Epidermal melanocyte (primary cell): ENCODE data around the gene RGS5.

Source experiments
- DNase-seq: peaks from one replicate; pipeline ENCODE4 v3.0.0; 2011; ENCODE audit warnings: low spot score; ENCODE audit not compliant: insufficient read length

The RGS5 gene

GRCh38 chr1:163182330-163182949 lies 20.3 kb downstream of the RGS5 start:
- no peak for DNase-seq

GRCh38 chr1:163178628-163179027 lies 24.1 kb downstream of the RGS5 start:
- no peak for DNase-seq

GRCh38 chr1:163176797-163177196 lies 25.9 kb downstream of the RGS5 start:
- no peak for DNase-seq

GRCh38 chr1:163174524-163175437 lies 27.9 kb downstream of the RGS5 start:
- no peak for DNase-seq

- DNase-seq, result no peak
These were observed 29.6 kb downstream of the RGS5 start for GRCh38 chr1:163173121-163173520.

GRCh38 chr1:163172596-163172995 lies 30.1 kb downstream of the RGS5 start:
- DNase-seq, result no peak

GRCh38 chr1:163171826-163172225 lies 30.9 kb downstream of the RGS5 start:
- DNase-seq, result no peak

- no peak for DNase-seq
These were observed 31.6 kb downstream of the RGS5 start for GRCh38 chr1:163170975-163171676.

- no peak for DNase-seq
These were observed 32.4 kb downstream of the RGS5 start for GRCh38 chr1:163170331-163170730.

GRCh38 chr1:163169553-163169952 lies 33.2 kb downstream of the RGS5 start:
- DNase-seq, result no peak

GRCh38 chr1:163168053-163168452 lies 34.7 kb downstream of the RGS5 start:
- no peak for DNase-seq

GRCh38 chr1:163166886-163167555 lies 35.7 kb downstream of the RGS5 start:
- DNase-seq, result no peak

GRCh38 chr1:163165119-163165518 lies 37.6 kb downstream of the RGS5 start:
- DNase-seq, result no peak

- no peak for DNase-seq
These were observed 38.7 kb downstream of the RGS5 start for GRCh38 chr1:163163881-163164582.

- no peak for DNase-seq
These were observed 39.6 kb downstream of the RGS5 start for GRCh38 chr1:163163163-163163562.

- no peak for DNase-seq
These were observed 40.3 kb downstream of the RGS5 start for GRCh38 chr1:163162381-163162914.

GRCh38 chr1:163161841-163162240 lies 40.9 kb downstream of the RGS5 start:
- no peak for DNase-seq

GRCh38 chr1:163161337-163161736 lies 41.4 kb downstream of the RGS5 start:
- DNase-seq, result no peak

GRCh38 chr1:163155606-163156005 lies 47.1 kb downstream of the RGS5 start:
- no peak for DNase-seq

GRCh38 chr1:163148911-163149310 lies 53.8 kb downstream of the RGS5 start:
- DNase-seq, result no peak

GRCh38 chr1:163147019-163147418 lies 55.7 kb downstream of the RGS5 start:
- no peak for DNase-seq
